ENCODE data around the gene KRTAP10-5. TPM values are rescaled to one million over a fixed set of nuclear protein-coding genes. Genes with fewer than 3 reads are reported as not detected.

The KRTAP10-5 gene
- total RNA-seq, 2 donors from 2014 or later: not detected

GRCh38 chr21:44568261-44568660 is 12.1 kb downstream of the KRTAP10-5 start:
- Histone ChIP-seq H3K4me3 (no peak overlapping the region), H3K27ac (no peak overlapping the region), H3K9me3 (no peaks in the 10 kb centered on the region), H3K9ac (ENCODE audit: low read depth in 2 of 2, low read length in 2 of 2) (no peak overlapping the region), H3K27me3 (no peaks in the 10 kb centered on the region), H3K4me1 (no peaks in the 10 kb centered on the region), H3K36me3 (no peaks in the 10 kb centered on the region)
- no peak for TF ChIP-seq CTCF (IDR thresholded peaks at IDR 0.05)
- no peak for DNase-seq
- intact Hi-C loops (cut with DNase I): no loop called here

- no peak overlapping the region for H3K27ac ChIP-seq
- no peaks in the 10 kb centered on the region for H3K4me1 ChIP-seq
- no peak for TF ChIP-seq CTCF (IDR thresholded peaks at IDR 0.05)
- intact Hi-C loops (cut with DNase I): no loop called here
- no peak for DNase-seq
- no peak overlapping the region for H3K9ac ChIP-seq (ENCODE audit: low read depth in 2 of 2, low read length in 2 of 2)
- H3K9me3 ChIP-seq: no peaks in the 10 kb centered on the region
- H3K27me3 ChIP-seq: no peaks in the 10 kb centered on the region
- H3K4me3 ChIP-seq: no peak overlapping the region
- no peaks in the 10 kb centered on the region for H3K36me3 ChIP-seq
These were observed 12.8 kb downstream of the KRTAP10-5 start for GRCh38 chr21:44567481-44568171.

- Histone ChIP-seq H3K27ac (no peak overlapping the region), H3K27me3 (no peaks in the 10 kb centered on the region), H3K36me3 (no peaks in the 10 kb centered on the region), H3K4me3 (no peak overlapping the region), H3K9ac (ENCODE audit: low read depth in 2 of 2, low read length in 2 of 2) (no peak overlapping the region), H3K4me1 (no peaks in the 10 kb centered on the region), H3K9me3 (no peaks in the 10 kb centered on the region)
- DNase-seq: no peak
- intact Hi-C loops (cut with DNase I): no loop called here
- TF ChIP-seq CTCF (IDR thresholded peaks at IDR 0.05): no peak
These were observed 14.0 kb downstream of the KRTAP10-5 start for GRCh38 chr21:44566403-44566802.

- Histone ChIP-seq H3K36me3 (no peaks in the 10 kb centered on the region), H3K4me1 (no peaks in the 10 kb centered on the region), H3K4me3 (no peak overlapping the region), H3K27ac (no peak overlapping the region), H3K9me3 (no peaks in the 10 kb centered on the region), H3K9ac (ENCODE audit: low read depth in 2 of 2, low read length in 2 of 2) (no peak overlapping the region), H3K27me3 (no peaks in the 10 kb centered on the region)
- DNase-seq: no peak
- intact Hi-C loops (cut with DNase I): no loop called here
- TF ChIP-seq CTCF (IDR thresholded peaks at IDR 0.05): no peak
These were observed 15.4 kb downstream of the KRTAP10-5 start for GRCh38 chr21:44564886-44565598.

GRCh38 chr21:44564099-44564498 is 16.3 kb downstream of the KRTAP10-5 start:
- Histone ChIP-seq H3K4me1 (no peaks in the 10 kb centered on the region), H3K27ac (no peak overlapping the region), H3K36me3 (no peaks in the 10 kb centered on the region), H3K9me3 (no peaks in the 10 kb centered on the region), H3K27me3 (no peaks in the 10 kb centered on the region), H3K4me3 (no peak overlapping the region), H3K9ac (ENCODE audit: low read depth in 2 of 2, low read length in 2 of 2) (no peak overlapping the region)
- DNase-seq: no peak
- no peak for TF ChIP-seq CTCF (IDR thresholded peaks at IDR 0.05)
- intact Hi-C loops (cut with DNase I): no loop called here

Data from colonic mucosa (tissue), 4 donors.